ACHN (cell line): ENCODE measurements around the gene PARP6.
A peak's percentile ranks its signal among the peaks of the same experiment; 100 is the strongest.
"Not testable (repeated sequence)": the region's sequence is repeated elsewhere in the genome, so short reads cannot be mapped to it uniquely, and the experiment has no call there.

Experiments
- DNase-seq: peaks from one replicate; pipeline ENCODE4 v3.0.0-alpha.2; 2015
- in situ Hi-C: cut with HindIII; loops from 2 replicates; pipeline ENCODE4 v1.10.0; 2017; ENCODE audit warnings: low sequenced_read_pairs, low pct_ligation_motif_present, low pct_unique_long_range_greater_than_20kb

The PARP6 gene

DNA sequence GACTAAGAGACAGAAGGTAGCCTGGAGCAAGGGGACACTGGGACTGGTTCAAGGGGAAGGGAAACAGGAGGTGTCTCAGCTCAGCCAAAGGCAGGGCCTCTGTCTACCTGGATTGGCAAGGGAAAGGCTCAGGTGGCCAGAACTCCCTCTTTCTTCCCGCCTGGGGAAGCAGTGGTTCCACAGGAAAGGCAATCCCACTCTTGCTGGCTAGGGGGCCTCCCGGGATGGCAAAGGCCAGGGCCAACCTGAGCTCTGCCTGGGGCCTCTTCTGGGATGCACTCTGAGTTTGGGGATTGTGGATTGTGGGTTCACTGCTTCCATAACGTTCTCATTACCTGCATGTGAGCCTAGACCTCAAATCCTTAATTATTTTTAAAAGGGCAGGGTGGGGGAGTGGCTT is 13.0 kb upstream of the PARP6 start:
- no peak for DNase-seq
- in situ Hi-C loops: no loop called here

DNA sequence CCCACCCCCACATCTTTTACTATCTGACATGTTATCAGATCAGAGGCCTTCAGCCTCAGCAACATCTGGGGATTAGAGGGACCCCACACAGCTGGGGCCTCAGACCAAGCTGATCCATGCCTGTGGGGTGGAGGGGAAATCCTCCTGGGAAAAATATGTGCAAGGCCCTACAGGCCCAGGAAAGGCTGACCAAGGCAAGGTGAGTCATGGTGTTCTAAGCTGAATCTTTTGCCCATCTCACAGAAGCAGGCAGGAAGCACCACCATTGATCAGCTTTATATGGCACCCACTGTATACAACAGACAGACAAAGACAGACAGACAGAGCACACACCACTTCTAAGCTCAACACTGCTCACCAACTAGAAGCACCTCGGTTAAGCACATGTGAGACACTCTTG is 12.4 kb upstream of the PARP6 start:
- no peak for DNase-seq

DNA sequence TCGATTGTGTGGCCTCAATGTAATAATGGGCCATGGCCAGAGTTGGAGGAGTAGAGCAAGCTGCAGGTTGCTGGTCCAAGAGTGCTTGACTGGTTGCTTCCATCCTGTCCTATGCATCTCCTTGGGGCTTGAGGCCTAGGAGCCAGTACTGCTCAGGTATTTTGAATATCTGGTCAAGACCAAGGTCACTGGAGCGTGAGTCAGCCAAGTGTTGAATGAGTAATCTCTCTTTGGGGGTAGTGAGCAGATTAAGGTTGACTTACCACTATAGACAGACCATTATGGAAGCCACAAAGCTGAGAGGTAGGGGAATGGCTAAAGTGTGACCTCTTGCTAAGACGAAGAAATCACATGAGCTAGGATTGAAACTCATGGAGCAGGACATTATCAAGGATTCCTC is 9.4 kb upstream of the PARP6 start:
- DNase-seq: no peak
- in situ Hi-C loops: no loop called here

More for the DNA sequence above, 12.4 kb upstream of the PARP6 start:
- in situ Hi-C loops: no loop called here

DNA sequence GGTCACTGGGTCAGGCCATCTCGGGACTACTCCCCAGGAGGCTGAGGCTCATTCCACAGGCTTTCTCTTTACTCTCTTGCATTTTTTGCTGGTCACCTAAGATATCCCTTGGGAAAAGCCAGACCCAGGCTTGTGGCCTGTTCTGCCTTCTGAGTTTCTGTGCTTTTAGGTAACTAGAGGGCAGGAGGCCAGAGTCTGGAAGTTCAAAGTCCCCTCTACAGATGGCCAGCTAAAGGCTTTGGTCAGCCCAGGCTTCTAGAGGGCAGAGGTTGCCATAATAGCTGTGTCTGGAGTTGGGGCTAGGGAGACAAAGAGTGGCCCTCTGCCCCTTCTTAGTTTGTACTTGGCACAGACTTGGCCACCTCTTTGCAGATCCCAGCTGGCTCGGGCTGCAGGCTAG is 8.4 kb upstream of the PARP6 start:
- in situ Hi-C loops: no loop called here
- no peak for DNase-seq

DNA sequence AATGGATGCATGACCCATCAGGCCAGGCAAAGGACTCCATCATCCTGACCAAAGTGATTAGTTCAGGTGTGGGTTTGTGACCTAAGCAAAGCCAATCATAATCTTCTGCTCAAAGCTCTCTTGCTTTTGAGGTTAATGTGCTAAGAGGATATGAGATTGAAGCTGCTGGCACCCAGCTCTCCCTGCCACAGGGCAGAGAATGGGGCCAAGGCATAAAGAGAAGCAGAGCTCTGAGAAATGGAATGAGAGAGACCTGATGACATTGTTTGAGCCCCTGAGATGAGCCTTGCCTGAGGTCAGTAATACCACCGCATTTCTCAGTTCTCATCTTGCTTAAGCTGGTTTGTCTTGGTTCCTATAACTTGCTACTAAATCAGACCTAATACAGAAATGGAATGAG is 6.4 kb upstream of the PARP6 start:
- in situ Hi-C loops: no loop called here

DNA sequence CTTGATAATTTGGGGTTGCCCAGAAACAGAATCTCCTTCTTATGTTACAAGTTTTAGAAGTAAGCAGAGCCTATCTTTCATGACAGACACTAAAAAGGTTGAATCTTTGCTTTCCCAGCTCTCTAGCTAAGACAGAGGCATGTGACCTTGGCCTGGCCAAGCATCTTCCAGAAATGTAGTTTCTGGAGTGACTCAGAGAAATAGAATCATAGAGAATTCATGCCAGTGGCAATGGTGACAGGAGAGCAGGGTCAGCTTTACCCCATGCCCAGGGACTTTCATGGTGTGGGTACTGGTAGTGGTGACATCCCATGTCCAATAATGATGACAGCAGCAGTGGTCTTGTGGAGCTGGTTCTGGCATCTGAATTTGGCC is 4.0 kb upstream of the PARP6 start:
- no peak for DNase-seq
- in situ Hi-C loops: no loop called here

More for the DNA sequence above, 6.4 kb upstream of the PARP6 start:
- DNase-seq: no peak

DNA sequence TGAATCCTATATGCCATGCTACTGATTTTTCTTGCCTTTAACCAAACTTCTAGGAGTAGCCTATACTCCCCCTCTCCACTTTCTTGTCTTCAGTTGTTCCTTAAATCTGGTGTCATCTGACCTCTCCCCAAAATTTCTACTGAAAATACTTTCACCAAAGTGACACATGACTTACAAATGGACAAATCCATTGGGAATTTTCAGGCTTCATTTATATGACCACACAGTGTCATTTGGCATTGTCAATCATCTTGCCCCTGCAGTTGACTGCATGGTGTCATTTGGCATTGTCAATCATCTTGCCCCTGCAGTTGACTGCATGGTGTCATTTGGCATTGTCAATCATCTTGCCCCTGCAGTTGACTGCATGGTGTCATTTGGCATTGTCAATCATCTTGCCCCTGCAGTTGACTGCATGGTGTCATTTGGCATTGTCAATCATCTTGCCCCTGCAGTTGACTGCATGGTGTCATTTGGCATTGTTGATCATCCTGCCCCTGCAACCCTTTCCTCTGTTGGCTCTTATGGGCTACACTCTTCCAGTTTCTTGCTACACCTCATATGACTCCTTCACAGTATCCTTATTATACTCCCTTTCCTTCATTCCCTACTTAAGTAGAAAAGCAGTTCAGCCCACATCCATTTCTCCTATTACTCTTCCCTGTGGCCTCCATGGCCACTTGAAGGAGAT is 3.4 kb upstream of the PARP6 start:
- in situ Hi-C loops, DNase-seq: not testable (repeated sequence)

DNA sequence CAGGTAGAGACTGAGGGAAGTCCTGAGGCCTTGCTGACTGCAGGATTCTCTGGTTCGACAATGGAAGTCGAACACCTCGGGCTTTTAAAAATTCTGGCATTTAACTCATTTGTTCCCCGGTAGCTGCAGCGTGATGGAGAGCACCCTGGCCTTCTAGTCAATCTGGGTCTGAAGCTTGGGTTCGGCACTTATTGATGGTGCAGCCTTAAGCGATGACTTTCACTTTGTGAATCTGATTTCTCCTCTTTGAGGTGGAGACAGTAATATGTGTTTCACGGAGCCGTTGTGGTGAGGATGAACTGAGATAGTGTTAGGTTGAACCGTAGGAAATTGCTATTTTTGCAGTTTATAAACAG is 621 bp upstream of the PARP6 start:
- no peak for DNase-seq
- in situ Hi-C loops: no loop called here

DNA sequence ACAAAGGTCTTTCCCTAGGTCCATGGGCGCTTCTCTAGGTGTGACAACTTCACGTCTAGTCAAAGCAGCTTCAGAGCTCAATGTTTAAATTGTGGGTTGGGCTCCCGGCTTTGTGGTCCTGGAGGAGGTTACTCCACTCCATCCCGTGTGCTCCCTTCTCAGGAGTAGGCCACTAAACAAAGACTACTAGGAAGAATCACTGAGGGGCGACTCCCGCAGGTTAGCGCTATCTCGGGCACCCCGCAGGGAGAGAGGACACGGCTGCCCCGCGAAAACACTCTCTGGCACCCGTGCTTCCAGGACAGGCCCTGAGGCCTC is 500 bp downstream of the PARP6 start:
- peak; percentile 22 for DNase-seq
- in situ Hi-C loops: no loop called here

DNA sequence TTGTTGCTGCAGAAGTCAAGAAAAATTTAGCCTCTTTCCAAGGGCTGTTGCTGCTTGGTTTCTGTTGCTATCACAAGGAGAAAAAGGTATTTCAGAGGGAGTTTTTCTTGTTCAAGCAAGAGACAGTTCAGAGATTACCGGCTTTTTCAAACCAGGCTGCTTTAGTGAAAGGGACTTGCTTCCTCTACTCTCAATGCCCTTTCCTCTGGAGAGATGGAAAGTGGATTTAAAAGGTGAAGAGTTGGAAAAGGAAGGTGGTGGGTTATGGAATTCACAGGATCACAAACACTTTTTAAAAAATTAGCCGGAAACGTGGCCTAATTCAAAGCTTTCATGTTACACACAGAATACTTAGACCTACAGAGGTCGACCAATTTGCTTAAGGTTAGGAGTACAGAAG is 1.1 kb downstream of the PARP6 start:
- in situ Hi-C loops: no loop called here
- DNase-seq: no peak

DNA sequence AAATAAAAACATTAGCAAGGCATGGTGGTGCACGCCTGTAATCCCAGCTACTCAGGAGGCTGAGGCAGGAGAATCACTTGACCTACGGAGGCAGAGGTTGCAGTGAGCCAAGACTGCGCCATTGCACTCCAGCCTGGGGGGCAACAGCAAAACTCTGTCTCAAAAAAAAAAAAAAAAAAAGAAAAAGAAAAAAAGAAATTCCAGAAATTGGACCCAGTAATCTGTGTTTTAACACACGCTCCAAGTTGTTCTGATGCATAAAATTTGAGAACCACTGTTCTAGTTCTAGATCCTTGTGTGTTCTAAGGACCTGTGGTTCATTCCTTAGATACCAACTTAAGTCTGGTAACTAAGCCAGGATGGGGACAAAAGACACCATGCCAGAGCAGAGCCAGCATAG is 2.6 kb downstream of the PARP6 start:
- DNase-seq: no peak
- in situ Hi-C loops: no loop called here

DNA sequence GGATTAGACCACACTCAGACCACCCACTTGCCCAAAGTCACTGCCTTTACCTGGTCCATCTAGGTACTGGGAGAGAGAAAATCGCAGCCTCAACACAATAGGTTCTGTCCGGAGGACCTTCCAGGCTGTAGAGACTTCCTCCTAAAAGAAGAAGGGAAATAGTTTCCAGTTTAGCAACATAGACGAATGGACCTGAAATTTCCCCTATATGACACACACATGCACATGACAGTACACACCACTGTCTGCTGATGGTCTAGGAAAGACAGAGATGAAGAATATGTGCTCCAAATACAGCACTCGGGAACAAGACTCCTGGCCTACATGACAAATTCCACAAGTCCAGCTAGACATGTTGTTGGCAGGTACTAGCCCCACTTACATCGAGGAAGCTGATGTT is 7.3 kb downstream of the PARP6 start:
- in situ Hi-C loops: no loop called here
- no peak for DNase-seq

DNA sequence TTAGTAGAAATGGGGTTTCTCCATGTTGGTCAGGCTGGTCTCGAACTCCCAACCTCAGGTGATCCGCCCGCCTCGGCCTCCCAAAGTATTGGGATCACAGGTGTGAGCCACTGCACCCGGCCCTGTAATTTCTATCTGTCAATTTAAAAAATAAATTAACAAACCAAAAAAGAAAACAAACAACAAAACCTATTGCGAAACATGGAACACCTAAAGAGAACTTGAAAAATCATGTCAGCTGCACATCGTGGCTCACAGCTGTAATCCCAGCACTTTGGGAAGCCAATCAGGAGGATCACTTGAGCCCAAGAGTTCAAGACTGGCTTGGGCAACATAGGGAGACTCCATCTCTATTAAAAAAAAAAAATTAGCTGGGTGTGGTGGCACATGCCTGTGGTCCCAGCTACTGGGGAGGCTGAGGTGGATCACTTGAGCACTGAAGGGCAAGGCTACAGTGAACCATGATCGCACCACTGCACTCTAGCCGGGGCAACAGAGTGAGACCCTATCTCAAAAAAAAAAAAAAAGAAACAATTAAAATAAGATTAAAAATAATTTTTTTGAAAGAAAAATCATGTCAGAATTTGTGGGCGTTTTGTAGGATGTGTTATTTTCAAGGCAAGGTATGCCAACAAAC is 19.6 kb downstream of the PARP6 start:
- in situ Hi-C loops: no loop called here
- DNase-seq: no peak

DNA sequence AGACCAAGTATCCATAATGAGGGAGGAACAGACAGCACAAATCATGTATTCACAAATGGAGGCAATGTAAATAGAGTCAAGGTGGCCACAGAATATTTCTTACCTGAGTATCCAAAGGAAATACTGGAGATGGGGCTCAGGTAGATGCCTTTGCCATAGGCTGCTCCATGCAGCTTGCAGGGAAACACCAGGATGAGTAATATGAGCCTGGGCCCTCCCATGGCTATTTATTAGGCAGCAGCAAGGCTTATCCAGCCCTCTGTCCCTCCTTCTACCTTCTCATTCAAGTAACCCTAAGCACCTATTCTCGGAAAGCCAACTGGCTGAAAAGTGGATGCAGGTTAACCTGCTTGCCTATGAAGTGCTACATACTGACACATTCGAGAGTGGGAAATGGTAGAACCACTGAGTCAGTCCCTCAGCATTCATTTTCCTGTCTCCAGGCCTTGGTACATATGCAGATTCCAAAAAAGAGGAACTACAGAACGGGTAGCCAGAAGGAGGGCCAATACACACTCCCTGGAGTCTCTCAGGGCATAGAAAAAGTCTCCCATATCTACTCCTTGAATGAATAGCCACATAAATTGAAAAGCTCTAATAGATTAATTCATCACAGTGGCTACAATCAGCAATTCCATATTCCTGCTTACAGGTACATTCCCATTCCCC is 23.1 kb downstream of the PARP6 start:
- in situ Hi-C loops: no loop called here

DNA sequence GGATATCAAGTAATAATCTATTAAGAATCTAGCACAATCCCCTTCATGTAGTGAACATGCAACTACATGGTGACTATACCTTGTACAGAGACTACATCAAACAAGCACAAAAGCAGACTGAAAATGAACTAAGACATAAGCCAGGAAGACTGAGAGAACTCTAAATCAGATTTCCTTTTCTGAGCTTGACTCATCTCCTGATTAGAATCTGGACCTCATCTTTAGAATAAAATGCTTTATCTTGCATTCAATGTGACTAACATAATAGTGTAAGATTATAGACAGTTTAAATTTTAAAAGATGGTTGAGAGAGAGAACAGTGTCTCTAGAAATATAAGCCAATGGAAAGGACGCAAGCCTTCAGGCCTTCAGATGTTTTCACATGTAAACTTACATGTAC is 23.8 kb downstream of the PARP6 start:
- DNase-seq: no peak
- in situ Hi-C loops: no loop called here

More for the DNA sequence above, 23.1 kb downstream of the PARP6 start:
- no peak for DNase-seq

DNA sequence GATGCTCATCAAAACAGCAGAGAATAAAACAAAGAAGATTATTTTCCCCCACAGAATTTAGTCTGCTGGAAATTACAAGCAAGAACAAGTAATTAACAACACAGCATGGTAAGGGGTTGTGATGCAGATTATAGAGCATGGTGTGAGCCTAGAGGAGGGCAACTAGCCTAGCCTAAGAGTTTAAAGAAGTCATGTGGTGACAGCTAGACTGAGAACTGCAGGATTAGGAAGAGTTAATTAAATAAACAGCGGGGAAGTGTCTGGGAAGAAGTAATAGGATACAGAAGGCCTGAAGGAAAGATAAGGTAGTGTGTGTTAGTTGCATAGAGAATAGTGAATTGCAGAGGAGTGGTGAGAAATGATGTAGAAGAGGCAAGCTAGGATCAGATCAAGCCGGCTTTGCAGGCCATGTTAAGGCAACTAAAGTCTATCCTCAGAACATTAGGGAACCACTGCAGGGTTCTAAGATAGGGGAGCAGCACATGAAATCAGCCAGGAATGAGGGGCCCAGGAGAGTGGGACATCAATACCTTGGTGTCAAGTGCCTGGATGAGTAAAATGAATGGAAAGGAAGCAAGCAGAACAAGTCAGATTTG is 29.5 kb downstream of the PARP6 start:
- in situ Hi-C loops: no loop called here
- DNase-seq: no peak

DNA sequence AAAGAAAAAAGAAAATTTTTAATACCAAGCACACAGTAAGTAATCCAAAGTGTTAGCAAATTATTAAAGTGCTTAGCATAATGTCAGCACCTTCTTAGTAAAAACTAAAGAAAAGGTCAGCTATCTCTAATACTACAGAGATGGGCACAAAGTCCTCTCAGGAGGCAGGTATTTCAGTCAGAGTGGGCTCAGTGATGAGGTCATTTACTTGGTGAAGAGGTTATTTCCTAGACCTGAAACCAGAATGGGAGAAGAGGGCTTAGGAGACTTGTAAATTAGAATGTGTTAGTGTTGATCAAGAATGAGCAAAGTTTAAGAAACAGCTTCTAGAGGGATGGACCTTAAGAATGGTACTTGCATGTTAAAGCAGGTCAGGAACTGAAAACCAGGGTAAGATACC is 32.7 kb downstream of the PARP6 start:
- in situ Hi-C loops: no loop called here
- DNase-seq: no peak

DNA sequence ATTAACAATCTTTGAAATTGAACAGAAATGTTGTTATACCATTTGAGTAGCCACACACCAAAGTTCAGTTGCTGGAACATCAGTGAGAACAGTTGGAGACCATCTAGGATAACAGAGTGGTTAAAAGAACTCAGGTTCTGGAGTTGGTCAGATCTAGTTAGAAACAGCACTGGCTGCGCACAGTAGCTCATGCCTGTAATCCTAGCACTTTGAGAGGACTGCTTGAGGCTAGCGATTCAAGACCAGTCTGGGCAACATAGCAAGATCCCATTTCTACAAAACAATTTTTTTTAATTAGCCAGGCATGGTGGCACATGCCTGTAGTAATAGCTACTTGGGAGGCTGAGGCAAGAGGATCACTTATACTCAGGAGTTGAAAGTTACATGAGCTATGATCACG is 33.8 kb downstream of the PARP6 start:
- in situ Hi-C loops: no loop called here
- no peak for DNase-seq

DNA sequence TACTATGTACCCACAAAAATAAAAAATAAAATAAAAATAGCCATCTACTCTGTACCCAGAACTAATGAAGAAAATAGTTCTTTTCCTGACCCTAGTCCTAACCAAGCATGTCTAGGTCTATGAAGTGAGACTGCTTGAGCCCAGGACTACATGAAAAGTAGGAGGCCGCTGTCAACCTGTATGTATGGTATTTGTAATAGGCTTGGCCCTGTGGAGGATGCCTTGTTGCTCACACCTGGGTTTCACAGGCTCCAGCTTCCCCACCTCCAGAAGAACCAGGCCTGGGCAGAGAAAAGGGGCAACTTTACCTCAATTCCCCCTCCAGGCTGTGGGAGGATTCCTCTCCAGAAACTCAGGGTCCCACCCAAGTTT is 34.5 kb downstream of the PARP6 start:
- peak; percentile 19 for DNase-seq
- in situ Hi-C loops: no loop called here
